Central memory CD8-positive, alpha-beta T cell (primary cell): ENCODE data around the gene SERGEF.
"Not testable (repeated sequence)": the region's sequence is repeated elsewhere in the genome, so short reads cannot be mapped to it uniquely, and the experiment has no call there.

Experiments
- ATAC-seq: fragments of 150-1000 bp; cut with Tn5 transposase; replicated peaks from 2 replicates; pipeline ENCODE4 v1.10.0; 2022; ENCODE audit warnings: mild to moderate bottlenecking, moderate FRiP score, moderate number of reproducible peaks; ENCODE audit not compliant: poor library complexity, severe bottlenecking; ENCODE audit errors: extremely low read depth
- DNase-seq, 2 donors: peaks; one replicate each; pipeline ENCODE4 v3.0.0; 2021; ENCODE audit warnings: low spot score in 2 of 2
- H3K27ac Mint-ChIP-seq: one replicate; pipeline ENCODE4 v1.8.0; 2022; ENCODE audit warnings: low read depth, mild to moderate bottlenecking, moderate library complexity, mixed read lengths
- H3K27me3 Mint-ChIP-seq: one replicate; pipeline ENCODE4 v1.8.0; 2022; ENCODE audit warnings: mixed read lengths
- H3K36me3 Mint-ChIP-seq: one replicate; pipeline ENCODE4 v1.8.0; 2022; ENCODE audit warnings: mild to moderate bottlenecking, moderate library complexity, mixed read lengths; ENCODE audit not compliant: insufficient read depth
- H3K4me1 Mint-ChIP-seq: one replicate; pipeline ENCODE4 v1.8.0; 2022; ENCODE audit warnings: mixed read lengths
- H3K4me3 Mint-ChIP-seq: one replicate; pipeline ENCODE4 v1.8.0; 2022; ENCODE audit warnings: mild to moderate bottlenecking, moderate library complexity, mixed read lengths
- H3K9me3 Mint-ChIP-seq: one replicate; pipeline ENCODE4 v1.8.0; 2022; ENCODE audit warnings: mixed read lengths

The SERGEF gene

GRCh38 chr11:17914957-17915356, 97.9 kb downstream of the SERGEF start:
- Mint-ChIP-seq H3K27ac (no peak overlapping the region), H3K27me3 (no peaks in the 10 kb centered on the region), H3K36me3 (peaks cover 7% of the 10 kb centered on the region), H3K4me1 (peaks cover 5% of the 10 kb centered on the region), H3K4me3 (no peak overlapping the region), H3K9me3 (no peaks in the 10 kb centered on the region)
- DNase-seq, result no peak
- ATAC-seq, result no peak

- no peak overlapping the region for H3K27ac Mint-ChIP-seq
- H3K4me1 Mint-ChIP-seq, result peaks cover 20% of the 10 kb centered on the region
- no peaks in the 10 kb centered on the region for H3K36me3 Mint-ChIP-seq
- no peaks in the 10 kb centered on the region for H3K27me3 Mint-ChIP-seq
- no peaks in the 10 kb centered on the region for H3K9me3 Mint-ChIP-seq
- no peak overlapping the region for H3K4me3 Mint-ChIP-seq
- DNase-seq (no peak), ATAC-seq (no peak)
Measured at GRCh38 chr11:17907046-17907445, 105.8 kb downstream of the SERGEF start.

- no peak for DNase-seq
- H3K4me3 Mint-ChIP-seq, result no peak overlapping the region
- H3K27me3 Mint-ChIP-seq, result no peaks in the 10 kb centered on the region
- no peak overlapping the region for H3K27ac Mint-ChIP-seq
- peaks cover 25% of the 10 kb centered on the region for H3K4me1 Mint-ChIP-seq
- H3K36me3 Mint-ChIP-seq, result peaks cover 1% of the 10 kb centered on the region
- no peaks in the 10 kb centered on the region for H3K9me3 Mint-ChIP-seq
- ATAC-seq, result no peak
Measured at GRCh38 chr11:17906436-17906835, 106.4 kb downstream of the SERGEF start.

GRCh38 chr11:17905477-17905876, 107.4 kb downstream of the SERGEF start:
- DNase-seq (no peak), ATAC-seq (no peak)
- Mint-ChIP-seq H3K27ac (no peak overlapping the region), H3K4me3 (no peak overlapping the region), H3K9me3 (no peaks in the 10 kb centered on the region), H3K4me1 (peaks cover 29% of the 10 kb centered on the region), H3K27me3 (no peaks in the 10 kb centered on the region), H3K36me3 (peaks cover 2% of the 10 kb centered on the region)

- no peak for DNase-seq
- H3K27ac Mint-ChIP-seq, result peak overlapping the region; percentile 6
- H3K4me1 Mint-ChIP-seq, result peaks cover 25% of the 10 kb centered on the region
- H3K27me3 Mint-ChIP-seq, result no peaks in the 10 kb centered on the region
- no peaks in the 10 kb centered on the region for H3K9me3 Mint-ChIP-seq
- no peak for ATAC-seq
- H3K36me3 Mint-ChIP-seq, result peaks cover 5% of the 10 kb centered on the region
- no peak overlapping the region for H3K4me3 Mint-ChIP-seq
Measured at GRCh38 chr11:17901481-17901880, 111.4 kb downstream of the SERGEF start.

- no peak overlapping the region for H3K4me3 Mint-ChIP-seq
- peaks cover 7% of the 10 kb centered on the region for H3K36me3 Mint-ChIP-seq
- no peak for DNase-seq
- no peak overlapping the region for H3K27ac Mint-ChIP-seq
- no peaks in the 10 kb centered on the region for H3K9me3 Mint-ChIP-seq
- H3K4me1 Mint-ChIP-seq, result peaks cover 24% of the 10 kb centered on the region
- ATAC-seq, result no peak
- H3K27me3 Mint-ChIP-seq, result no peaks in the 10 kb centered on the region
Measured at GRCh38 chr11:17898782-17899181, 114.1 kb downstream of the SERGEF start.

GRCh38 chr11:17898071-17898470, 114.8 kb downstream of the SERGEF start:
- Mint-ChIP-seq H3K27me3 (no peaks in the 10 kb centered on the region), H3K36me3 (peaks cover 7% of the 10 kb centered on the region), H3K4me3 (no peak overlapping the region), H3K4me1 (peaks cover 17% of the 10 kb centered on the region), H3K27ac (no peak overlapping the region), H3K9me3 (no peaks in the 10 kb centered on the region)
- no peak for ATAC-seq
- no peak for DNase-seq

GRCh38 chr11:17897495-17897894, 115.4 kb downstream of the SERGEF start:
- no peak for ATAC-seq
- H3K4me1 Mint-ChIP-seq, result peaks cover 17% of the 10 kb centered on the region
- H3K27me3 Mint-ChIP-seq, result no peaks in the 10 kb centered on the region
- H3K36me3 Mint-ChIP-seq, result peaks cover 7% of the 10 kb centered on the region
- H3K4me3 Mint-ChIP-seq, result no peak overlapping the region
- no peak overlapping the region for H3K27ac Mint-ChIP-seq
- no peaks in the 10 kb centered on the region for H3K9me3 Mint-ChIP-seq
- DNase-seq, result no peak

- H3K27me3 Mint-ChIP-seq, H3K27ac Mint-ChIP-seq, H3K4me3 Mint-ChIP-seq, H3K9me3 Mint-ChIP-seq, ATAC-seq, DNase-seq, H3K36me3 Mint-ChIP-seq: not testable (repeated sequence)
- H3K4me1 Mint-ChIP-seq, result peaks cover 12% of the 10 kb centered on the region
Measured at GRCh38 chr11:17896496-17897151, 116.2 kb downstream of the SERGEF start.

GRCh38 chr11:17894929-17895658, 117.8 kb downstream of the SERGEF start:
- H3K27ac Mint-ChIP-seq, result no peak overlapping the region
- ATAC-seq (no peak), DNase-seq (no peak)
- H3K9me3 Mint-ChIP-seq, result no peaks in the 10 kb centered on the region
- H3K27me3 Mint-ChIP-seq, result no peaks in the 10 kb centered on the region
- peaks cover 5% of the 10 kb centered on the region for H3K4me1 Mint-ChIP-seq
- H3K4me3 Mint-ChIP-seq, result no peak overlapping the region
- peaks cover 5% of the 10 kb centered on the region for H3K36me3 Mint-ChIP-seq

- Mint-ChIP-seq H3K27ac (no peak overlapping the region), H3K4me1 (no peaks in the 10 kb centered on the region), H3K27me3 (no peaks in the 10 kb centered on the region), H3K9me3 (no peaks in the 10 kb centered on the region), H3K4me3 (no peak overlapping the region), H3K36me3 (peaks cover 7% of the 10 kb centered on the region)
- ATAC-seq (no peak), DNase-seq (no peak)
Measured at GRCh38 chr11:17892409-17892808, 120.4 kb downstream of the SERGEF start.

- no peak overlapping the region for H3K27ac Mint-ChIP-seq
- peaks cover 7% of the 10 kb centered on the region for H3K36me3 Mint-ChIP-seq
- no peaks in the 10 kb centered on the region for H3K27me3 Mint-ChIP-seq
- DNase-seq (no peak), ATAC-seq (no peak)
- H3K4me3 Mint-ChIP-seq, result no peak overlapping the region
- no peaks in the 10 kb centered on the region for H3K4me1 Mint-ChIP-seq
- no peaks in the 10 kb centered on the region for H3K9me3 Mint-ChIP-seq
Measured at GRCh38 chr11:17890325-17890724, 122.5 kb downstream of the SERGEF start.

- ATAC-seq (no peak), DNase-seq (no peak)
- no peaks in the 10 kb centered on the region for H3K27me3 Mint-ChIP-seq
- H3K27ac Mint-ChIP-seq, result no peak overlapping the region
- no peaks in the 10 kb centered on the region for H3K9me3 Mint-ChIP-seq
- H3K36me3 Mint-ChIP-seq, result peaks cover 5% of the 10 kb centered on the region
- no peaks in the 10 kb centered on the region for H3K4me1 Mint-ChIP-seq
- H3K4me3 Mint-ChIP-seq, result no peak overlapping the region
Measured at GRCh38 chr11:17887779-17888178, 125.1 kb downstream of the SERGEF start.
